ENCODE results near the gene VILL.
"Not testable (repeated sequence)": the region's sequence is repeated elsewhere in the genome, so short reads cannot be mapped to it uniquely, and the experiment has no call there.

The VILL gene

DNA sequence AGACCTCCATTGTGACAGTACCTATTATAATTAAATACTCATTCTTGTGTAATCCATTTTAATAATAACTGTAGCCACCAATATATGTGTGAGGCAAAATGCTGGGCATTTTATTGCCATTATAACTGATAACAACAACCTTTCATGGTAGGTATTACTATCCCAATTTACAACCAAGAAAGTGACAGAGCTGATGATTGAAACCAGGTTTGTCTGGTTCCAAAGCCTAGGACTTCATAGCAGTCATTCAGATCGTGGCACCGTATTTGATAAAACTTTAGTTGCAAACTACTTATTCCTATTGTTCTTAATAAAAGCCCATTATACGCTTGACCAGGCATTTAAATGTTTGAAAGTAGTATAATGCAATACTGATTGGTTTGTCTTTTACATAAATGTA is 26.4 kb upstream of the VILL start:
- no peak for DNase-seq

DNA sequence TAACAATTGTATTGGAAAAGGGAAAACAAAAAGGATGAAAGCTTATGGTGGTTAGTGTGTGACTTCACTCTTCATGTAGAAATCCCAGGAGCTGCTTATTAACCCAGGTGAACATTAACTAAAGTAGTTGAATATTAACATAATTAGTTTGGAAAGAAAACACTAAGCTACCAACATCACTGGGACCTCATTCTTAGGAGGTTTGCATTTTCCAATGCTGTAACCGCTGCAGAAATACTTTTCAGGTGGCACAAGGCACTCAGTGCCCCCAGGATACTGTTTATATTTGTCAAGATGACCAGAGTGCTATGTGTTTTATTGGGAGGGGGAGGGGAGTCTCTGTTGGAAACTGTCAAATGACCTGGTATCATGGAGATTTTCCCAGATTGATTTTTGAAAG is 25.9 kb upstream of the VILL start:
- no peak for DNase-seq

DNA sequence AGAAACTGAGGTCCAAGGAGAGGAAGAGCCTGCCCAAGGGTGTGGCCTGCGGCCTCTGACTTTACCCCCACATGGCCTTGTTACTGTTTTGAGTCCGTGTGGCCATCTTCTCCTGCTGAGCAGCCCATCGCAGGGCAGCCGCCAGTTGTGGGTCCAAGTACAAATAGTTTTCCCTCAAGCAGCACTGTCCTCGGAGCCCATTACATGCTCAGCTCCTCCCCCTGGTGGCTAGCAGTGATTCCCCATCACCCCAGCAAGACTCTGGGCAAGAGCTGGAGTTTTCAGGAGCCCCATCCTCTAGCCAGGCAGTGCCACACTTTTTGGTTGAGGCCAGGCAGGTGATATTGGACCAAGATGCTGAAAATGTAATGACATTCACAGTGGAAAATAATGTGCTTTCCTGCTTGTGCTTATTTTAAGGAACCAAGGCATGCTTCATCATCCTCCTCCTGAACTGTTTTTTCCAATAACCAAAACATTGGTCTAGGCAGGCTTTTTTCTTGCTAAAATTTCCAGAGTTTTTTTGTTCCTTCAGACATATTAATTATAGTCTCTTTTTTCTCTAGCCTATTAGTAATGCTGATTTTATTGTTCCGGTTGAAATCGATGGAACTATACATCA is 23.2 kb upstream of the VILL start:
- peak; percentile 26 for DNase-seq

DNA sequence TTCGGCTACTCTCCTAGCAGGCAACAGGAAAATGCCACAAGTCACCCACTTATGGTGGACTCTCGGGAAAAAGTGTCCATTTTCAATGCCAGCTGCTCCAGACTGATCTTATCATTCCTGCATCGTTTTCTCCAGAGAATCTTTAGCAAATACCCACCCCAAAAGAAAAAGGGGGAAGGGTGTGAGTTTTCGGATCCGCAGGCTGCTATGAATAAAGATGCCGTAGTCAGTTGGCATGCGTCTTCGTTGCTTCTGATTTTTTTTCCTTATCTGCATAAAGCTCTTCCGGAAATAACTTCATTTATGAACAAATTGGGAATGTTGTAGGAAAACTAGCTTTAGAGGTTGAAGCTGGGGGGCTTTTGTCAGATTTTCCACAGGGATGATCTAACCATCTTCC is 22.4 kb upstream of the VILL start:
- DNase-seq: no peak

DNA sequence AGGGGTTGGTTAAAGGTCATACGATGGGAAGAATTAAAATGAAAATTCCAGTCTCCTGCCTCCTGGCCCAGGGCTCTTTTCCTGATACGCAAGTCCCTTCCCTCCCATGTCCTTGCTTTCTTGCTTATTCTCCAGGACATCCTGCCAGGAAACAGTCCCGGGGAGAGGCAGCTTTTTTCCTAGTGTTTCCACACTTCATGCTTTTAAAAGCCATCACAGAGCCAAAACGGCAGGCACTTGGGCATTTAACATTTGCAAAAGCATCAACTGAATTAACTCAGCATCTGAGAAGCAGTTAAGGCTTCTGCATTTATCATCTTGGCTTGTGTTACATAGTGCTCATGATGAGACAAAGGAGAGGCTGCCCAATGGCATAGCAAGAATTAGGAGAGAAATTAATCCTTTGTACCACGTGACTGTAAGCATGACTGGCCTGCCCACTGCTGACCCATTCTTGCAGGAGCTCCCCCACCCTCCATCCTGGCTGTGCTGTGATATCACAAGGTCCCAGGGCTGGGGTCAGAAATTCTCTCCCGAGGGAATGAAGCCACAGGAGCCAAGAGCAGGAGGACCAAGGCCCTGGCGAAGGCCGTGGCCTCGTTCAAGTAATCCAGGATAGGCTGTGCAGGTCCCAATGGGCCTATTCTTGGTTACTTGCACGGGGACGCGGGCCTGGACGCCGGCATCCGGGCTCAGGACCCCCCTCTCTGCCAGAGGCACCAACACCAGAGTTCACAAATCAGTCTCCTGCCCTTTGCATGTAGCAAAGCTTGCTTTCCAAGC is 21.6 kb upstream of the VILL start:
- DNase-seq: no peak

DNA sequence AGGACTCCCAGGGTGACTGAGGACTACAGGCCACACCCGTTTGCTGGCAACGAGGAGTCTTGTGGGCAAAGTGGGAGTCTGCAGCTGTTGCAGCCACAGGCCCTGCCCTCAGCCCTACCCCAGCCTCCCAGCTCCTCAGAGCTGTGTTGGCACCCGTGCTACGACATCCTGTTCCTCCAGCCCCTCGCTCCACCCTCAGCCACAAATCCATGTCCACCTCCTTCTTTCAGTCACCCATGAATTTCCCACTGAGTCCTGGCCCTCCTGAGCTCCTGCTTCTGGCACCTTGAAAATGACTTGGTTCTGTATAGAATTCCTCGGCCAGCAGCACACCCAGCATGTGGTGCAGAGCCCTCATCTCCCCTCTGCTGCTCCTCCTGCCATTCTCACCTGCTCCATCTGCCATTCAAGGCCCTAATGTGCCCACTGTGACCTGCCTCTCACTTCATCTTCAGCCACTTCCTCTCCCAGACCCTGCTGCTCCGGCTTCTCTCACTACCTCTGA is 20.9 kb upstream of the VILL start:
- no peak for DNase-seq

DNA sequence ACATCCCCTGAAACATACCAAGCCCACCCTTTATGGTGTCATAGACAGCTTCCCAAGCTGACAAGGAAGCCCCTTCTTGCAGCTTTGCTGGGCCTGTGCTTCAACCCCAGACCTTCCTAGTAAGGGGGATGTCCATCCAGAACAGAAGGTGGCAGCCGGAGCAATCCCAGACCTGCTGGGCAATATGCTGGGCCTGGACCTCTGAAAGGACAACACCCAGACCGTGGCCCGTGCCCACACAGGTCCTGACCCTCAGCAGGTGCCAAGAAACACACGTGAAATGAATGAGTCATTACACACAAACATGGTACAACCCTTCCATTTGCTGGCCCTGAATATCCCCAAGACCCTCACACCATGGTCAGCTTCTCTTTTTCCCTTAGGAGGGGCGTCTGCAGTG is 19.8 kb upstream of the VILL start:
- no peak for DNase-seq

DNA sequence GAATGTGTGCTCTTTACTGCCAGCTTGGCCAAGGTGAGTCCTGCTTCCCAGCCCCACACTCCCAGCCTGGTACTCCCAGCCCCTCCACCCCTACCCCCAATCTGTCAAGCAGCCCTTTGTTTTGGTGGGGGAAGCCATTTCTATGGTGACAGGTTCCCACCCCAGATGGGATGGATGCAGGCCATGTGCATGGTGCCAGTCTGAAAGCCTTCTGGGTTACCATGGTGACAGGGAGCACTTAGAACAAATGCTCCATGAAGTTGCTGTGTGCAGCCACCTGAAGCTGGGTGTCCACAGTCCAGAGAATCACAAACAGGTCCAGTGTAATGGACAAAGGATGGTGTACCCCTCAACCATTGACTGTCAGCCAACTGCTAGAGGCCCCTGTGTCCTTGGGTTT is 19.1 kb upstream of the VILL start:
- peak; percentile 2 for DNase-seq

DNA sequence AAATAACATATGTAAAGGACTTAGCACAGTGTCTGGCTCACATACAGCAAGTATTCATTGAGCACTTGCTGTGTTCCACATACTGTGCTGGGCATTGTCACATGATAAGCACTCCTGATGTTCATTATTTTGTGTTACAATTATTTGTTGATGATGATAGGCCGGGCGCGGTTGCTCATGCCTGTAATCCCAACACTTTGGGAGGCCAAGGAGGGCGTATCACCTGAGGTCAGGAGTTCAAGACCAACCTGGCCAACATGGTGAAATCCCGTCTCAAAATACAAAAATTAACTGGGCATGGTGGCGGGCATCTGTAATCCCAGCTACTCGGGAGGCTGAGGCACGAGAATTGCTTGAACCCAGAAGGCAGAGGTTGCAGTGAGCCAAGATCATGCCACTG is 18.5 kb upstream of the VILL start:
- not testable (repeated sequence) for DNase-seq

DNA sequence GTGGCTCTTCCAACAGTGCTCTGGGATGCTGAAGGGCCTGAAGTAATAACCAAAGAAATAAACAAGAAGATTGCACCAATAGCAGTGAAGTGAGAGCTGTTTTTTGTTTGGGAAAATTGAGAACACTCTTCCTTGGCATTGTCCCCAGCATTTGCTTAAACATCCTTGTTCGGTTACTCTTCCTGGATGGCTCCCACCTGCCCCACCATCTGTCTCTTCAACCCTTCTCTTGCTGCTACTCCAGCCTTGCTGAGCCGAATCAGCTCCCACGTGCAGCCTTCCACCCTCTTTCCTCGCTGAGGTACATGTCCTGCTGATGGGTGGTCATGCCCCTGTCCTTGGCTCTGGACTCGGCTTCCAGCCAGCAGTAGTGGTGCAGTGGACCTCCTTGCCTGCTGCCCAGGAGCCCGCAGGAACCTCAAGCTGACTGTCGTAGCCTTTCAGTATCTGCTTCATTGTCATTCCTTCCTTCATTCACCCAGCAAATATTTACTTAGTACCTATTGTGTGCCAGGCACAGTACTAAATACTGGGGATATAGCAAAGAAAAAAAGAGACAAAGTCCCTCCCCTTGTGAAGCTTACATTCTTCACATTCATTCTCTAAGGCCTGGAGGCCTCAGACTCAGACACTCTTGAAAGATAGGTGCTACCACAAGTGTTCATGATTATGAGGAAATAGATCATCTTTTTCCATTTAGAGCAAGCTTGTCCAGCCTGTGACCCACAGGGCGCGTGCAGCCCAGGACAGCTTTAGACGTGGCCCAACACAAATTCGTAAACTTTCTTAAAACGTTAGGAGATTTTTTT is 17.1 kb upstream of the VILL start:
- peak; percentile 3 for DNase-seq

DNA sequence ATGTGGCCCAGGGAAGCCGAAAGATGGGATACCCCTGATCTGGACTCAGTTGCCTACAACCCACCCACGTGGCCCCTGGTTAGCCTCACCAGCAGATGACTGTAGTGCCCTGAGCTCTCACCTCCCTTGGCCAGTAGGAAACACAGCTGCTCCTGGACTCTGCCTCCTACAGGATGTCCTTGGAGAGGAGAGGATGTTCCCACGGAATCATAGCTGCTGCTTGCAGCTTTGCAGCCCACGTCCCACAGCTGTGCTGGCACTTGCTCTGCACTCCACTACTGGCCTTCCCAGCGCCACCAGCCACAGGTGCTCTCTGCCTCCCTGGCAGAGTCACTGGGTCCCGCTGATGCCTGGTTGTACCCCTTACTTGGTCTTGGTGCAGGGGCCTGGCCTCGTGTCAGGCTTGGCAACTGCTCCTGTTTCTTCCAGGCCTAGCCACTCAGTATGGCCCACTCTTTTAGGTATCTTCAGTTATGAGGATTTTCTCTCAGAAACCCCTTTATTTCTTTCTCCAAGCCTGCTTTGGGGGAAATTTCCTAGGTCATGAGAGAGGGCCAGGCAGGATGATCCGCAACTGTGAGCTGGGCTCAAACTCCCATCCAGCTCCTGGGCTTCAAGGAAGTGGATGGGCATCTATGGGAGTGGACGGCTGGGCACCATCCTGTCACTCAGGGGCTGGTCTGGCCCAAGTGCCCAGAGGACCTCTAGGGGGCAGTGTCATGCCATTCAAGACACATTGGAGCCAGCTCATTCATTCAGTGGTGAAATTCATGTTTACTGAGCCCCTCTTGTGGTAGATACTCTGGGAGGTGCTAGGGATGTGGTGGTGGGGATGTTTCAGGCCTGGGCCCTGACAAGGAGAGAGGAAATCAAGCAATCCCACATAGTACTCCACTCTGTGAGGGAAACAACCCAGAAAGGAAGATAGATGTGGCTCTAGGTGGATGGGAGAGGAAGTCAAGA is 16.2 kb upstream of the VILL start:
- peak; percentile 50 for DNase-seq

DNA sequence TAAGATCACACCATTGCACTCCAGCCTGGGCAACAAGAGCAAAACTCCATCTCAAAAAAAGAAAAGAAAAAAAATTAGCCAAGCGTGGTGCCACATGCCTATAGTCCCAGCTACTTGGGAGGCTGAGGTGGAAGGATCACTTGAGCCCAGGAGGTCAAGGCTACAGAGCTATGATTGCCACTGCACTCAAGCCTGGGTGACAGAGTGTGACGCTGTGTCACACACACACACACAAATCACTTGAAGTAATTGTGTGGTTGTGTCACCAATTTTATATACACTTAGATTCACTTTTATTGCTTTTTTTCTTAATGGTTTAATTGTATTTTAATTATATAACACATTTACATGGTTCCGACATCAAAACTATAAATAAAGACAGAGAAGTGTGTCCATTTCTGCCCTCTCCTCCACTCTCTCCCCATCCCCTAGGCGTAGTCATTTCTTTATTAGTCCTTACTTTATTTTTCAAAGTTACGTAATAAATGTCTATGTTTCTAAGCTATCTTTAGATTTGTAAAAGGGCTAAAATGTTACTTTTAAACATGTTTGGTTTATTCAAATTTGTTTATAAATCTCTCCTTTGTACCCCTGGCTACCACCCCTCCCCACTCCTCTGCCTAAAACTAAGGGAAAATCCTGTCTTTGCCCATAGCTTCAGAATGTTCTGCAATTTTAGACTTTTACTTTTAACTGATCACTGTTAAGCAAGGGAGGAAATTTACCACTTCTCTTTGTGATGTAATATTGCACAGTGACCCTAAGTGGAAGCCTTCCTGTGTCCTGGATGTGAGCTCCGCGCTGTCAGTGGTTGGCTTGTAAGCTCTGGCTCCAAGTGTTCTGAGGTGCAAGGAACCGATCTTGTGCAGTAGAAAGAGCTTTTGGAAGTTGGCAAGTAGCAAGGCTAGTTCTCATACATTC is 10.8 kb upstream of the VILL start:
- DNase-seq: no peak

DNA sequence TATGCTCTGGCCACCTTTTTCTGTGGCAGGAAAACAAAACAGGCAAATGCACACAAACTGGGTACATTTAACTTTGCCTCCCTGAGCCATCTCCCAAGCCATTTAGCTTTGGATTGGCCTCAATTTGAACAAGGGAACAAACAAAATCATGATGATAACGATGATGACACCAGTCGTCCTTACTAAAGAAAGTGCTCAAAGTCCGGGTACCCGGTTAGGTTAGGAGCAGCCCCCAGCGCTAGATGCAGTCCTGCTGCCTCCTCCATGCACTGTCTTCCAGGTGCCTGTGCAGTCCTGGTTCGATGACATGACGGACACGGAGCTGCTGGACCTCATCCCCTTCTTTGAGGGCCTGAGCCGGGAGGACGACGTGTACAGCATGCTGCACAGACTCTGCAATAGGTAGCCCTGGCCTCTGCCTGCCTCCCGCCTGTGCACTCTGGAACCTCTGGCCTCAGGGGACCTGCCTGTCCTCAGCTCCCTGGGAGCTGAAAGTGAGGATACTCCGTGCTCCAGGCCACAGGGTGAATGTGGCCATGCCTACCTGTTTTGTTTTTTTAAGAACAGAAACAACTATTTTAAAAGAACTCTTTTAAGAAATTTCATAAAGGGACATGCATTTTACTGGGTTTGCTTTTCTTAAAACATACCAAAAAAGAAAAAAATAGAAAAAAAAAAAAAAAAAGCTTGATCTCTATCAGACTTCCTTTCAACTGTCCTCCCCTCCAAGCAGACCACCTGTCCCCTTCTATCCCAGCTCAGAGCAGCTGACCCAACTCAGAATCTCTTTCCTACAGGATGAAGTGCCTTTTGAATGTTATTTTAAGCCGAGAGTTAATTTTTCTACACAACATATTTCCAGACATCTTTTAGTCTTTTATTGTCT is 9.9 kb upstream of the VILL start:
- DNase-seq: no peak

DNA sequence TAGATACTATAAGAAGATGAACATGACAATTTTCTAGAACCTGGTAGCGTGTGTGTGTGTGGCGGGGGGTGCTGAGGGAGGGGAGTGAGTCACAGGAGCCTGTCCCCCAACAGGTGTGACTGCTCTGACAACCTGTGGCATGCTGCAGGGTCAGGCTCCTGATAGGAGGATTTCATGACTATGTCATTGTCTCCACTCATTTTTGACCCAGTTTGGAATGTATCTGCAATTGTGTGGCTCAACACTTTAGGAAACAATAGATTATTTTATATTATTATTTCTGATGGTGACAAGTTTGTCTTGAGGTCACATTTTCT is 9.3 kb upstream of the VILL start:
- DNase-seq: no peak

DNA sequence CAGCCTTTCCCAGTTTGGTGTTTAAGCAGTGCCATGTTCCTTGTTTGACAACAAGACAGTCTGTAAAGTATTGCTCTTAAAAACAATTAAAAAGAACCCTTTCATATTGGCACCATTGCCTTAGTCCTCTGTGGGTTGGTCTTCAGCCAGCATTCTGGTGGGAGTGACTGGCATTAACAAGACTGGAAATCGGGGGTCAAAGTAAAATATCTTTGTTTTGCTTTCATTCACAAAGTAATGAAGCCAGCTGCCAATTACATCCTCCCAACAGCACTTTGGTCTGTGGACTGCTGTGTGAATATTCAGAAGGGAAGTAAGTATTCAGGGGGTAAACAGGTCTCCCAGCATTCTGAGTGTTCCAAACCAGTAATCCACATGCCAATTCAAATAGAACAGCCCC is 8.3 kb upstream of the VILL start:
- DNase-seq: no peak

DNA sequence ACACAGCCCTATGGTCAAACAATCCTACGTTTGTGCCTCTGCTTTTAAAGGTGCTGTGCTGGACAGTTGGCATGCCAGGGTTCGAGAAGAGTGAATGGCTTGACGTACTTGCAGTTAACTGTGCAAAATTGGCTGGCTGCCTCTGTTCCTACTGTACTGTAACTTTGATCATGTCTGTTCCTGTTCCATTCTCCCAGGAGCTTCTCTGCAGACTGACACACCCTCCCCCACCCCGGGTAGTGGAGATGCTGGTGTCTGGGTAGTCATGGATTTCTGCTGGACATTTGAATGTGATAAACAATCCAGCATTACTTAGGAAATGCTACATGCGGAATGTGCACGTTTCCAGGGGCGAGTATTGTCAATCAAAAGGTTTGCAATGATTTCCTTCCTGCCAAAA is 6.5 kb upstream of the VILL start:
- DNase-seq: no peak

DNA sequence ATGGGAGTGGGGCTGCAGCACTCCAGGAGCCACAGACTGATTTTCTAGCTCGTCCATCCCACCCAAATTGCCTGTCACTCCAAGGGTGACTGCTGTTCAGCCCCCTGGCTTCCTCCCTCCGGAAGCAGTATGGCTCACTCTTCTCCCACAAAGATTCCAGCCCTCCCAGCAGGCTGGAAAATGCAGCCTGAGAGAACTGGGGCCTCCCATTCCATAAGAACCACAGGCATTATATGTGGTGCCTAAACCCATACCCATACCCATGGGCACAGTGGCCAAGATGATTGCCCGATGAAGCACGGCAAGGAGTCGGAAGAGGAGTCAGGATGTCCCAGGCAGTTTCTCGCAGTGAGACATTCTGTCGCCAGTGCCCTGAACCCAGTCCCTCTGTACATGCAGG is 6.0 kb upstream of the VILL start:
- DNase-seq: no peak

DNA sequence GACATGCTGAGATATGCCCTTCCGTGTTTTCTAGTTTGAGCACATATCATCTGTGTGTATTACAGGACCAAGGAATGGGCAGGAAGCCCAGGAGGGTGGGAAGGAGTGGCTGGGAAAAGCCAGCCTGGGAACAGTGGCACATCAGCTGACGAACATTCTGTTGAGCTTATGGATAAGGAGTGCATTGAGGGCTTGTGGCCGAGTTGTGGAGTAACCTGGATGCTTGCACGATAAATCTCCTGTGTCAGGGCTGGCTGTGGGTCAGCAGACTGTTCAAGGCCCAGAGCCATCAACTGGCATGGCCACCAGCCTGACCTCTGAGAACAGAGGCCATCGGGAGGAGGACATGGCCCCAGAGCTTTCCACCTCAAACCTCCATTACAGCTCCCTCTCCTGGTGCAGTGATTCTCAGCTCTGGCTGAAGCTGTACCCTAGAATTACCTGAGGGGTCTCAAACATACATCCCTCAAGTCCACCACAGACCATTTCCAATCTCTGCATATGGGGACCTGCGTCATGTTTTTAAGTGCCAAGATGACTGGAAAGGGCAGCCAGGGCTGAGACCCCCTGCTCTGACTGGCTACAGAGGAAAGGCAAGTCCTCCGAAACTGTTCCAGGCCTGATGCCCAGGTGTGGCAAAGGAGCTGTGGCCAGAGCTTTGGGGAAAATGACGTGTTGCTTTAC is 4.8 kb upstream of the VILL start:
- DNase-seq: no peak

DNA sequence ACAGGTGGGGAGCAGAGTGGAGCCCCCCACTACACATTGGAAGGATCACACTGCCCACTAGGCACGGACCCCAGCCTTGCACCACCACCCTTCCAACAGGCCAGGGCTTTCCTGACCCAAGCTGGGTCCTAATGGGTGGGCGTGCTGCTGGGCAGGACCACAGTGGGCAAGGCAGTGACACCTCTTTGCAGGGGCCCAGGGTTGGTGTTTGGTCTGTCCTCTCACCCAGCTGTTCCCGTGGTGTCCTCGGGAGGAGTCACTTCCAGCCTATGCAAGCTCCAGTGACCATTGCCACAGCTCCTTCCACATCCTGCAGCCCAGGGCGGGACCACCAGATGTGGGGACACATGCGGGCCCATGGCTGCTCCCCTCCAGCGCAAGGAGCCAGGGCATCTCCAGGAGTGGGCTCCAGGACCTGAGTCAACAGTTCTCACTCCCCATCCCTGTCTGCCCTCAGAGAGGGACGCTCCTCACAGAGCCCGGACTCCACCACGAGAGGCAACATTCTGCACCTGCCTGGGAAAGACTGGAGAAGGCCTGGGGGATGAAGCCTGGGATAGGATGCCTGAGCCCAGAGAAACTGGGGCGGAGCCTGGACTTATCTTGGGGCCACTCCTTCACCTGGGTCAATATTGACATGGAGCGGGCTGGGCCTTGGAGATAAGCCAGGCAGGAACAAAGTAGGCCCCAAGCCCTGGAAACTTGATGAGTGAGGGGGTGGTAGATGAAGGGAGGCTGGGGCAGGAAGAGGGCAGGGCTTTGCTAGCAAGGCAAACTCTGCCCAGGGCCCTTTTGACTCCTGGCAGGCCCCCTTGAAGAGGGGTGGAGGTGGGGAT is 3.9 kb upstream of the VILL start:
- peak; percentile 56 for DNase-seq

Measured in NCI-H69 (cell line).